ENCODE data around the gene TAF1A.

GRCh38 chr1:222521299-222522104 is 68.2 kb downstream of the TAF1A start:
- TF ChIP-seq FOXA1 (IDR thresholded peaks at IDR 0.05) (no peak), REST (IDR thresholded peaks at IDR 0.05) (no peak), CTCF (IDR thresholded peaks at IDR 0.05; ENCODE audit: low read depth, low read length, missing input control) (no peak), RAD21 (IDR thresholded peaks at IDR 0.05) (peak in 1 of 2 donors; percentile 13)
- TF ChIP-seq, protein P1, sequence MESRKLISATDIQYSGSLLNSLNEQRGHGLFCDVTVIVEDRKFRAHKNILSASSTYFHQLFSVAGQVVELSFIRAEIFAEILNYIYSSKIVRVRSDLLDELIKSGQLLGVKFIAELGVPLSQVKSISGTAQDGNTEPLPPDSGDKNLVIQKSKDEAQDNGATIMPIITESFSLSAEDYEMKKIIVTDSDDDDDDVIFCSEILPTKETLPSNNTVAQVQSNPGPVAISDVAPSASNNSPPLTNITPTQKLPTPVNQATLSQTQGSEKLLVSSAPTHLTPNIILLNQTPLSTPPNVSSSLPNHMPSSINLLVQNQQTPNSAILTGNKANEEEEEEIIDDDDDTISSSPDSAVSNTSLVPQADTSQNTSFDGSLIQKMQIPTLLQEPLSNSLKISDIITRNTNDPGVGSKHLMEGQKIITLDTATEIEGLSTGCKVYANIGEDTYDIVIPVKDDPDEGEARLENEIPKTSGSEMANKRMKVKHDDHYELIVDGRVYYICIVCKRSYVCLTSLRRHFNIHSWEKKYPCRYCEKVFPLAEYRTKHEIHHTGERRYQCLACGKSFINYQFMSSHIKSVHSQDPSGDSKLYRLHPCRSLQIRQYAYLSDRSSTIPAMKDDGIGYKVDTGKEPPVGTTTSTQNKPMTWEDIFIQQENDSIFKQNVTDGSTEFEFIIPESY (IDR thresholded peaks at IDR 0.05) = no peak
